H7 (cell line): ENCODE results near the gene PTPRD. TPM values are rescaled to one million over a fixed set of nuclear protein-coding genes. Genes with fewer than 3 reads are reported as not detected.

Source experiments
- DNase-seq: peaks from one replicate; pipeline ENCODE4 v3.0.0; 2012
- H3K27me3 ChIP-seq: 2 replicates; pipeline ENCODE4 v1.6.0; 2011; ENCODE audit warnings: mild to moderate bottlenecking, low read length; ENCODE audit not compliant: control insufficient read depth, insufficient read depth
- H3K36me3 ChIP-seq: replicated peaks from 2 replicates; pipeline ENCODE4 v1.5.1; 2011; ENCODE audit warnings: low read length; ENCODE audit not compliant: control insufficient read depth, insufficient read depth
- H3K4me3 ChIP-seq: 2 replicates; pipeline ENCODE4 v1.5.1; 2011; ENCODE audit warnings: low read depth, mild to moderate bottlenecking, control low read depth, low read length, moderate library complexity; ENCODE audit not compliant: insufficient read depth
- total RNA-seq: library from RNA; depleted of rRNA; stranded (reverse); fragments of >200 nt; shearing (Covaris generic); gene quantifications from 2 replicates; pipeline ENCODE4 v1.2.3, GENCODE V29; 2014

PTPRD gene
- total RNA-seq, 1 experiment from 2014 or later, result 21.5 TPM

GRCh38 chr9:10134266-10134665 lies 478.5 kb downstream of the PTPRD start:
- no peaks in the 10 kb centered on the region for H3K36me3 ChIP-seq
- H3K4me3 ChIP-seq, result no peak overlapping the region
- no peak for DNase-seq
- H3K27me3 ChIP-seq, result no peaks in the 10 kb centered on the region

GRCh38 chr9:10130061-10130675 lies 482.6 kb downstream of the PTPRD start:
- no peaks in the 10 kb centered on the region for H3K27me3 ChIP-seq
- no peak for DNase-seq
- no peaks in the 10 kb centered on the region for H3K36me3 ChIP-seq
- H3K4me3 ChIP-seq, result no peak overlapping the region

- no peaks in the 10 kb centered on the region for H3K36me3 ChIP-seq
- no peak for DNase-seq
- no peaks in the 10 kb centered on the region for H3K27me3 ChIP-seq
- H3K4me3 ChIP-seq, result no peak overlapping the region
Measured at GRCh38 chr9:10127867-10128266, 484.9 kb downstream of the PTPRD start.

- no peaks in the 10 kb centered on the region for H3K36me3 ChIP-seq
- H3K27me3 ChIP-seq, result no peaks in the 10 kb centered on the region
Measured at GRCh38 chr9:10112798-10113197, 500.0 kb downstream of the PTPRD start.

GRCh38 chr9:10112070-10112469 lies 500.7 kb downstream of the PTPRD start:
- Histone ChIP-seq H3K27me3 (no peaks in the 10 kb centered on the region), H3K4me3 (no peak overlapping the region), H3K36me3 (no peaks in the 10 kb centered on the region)
- DNase-seq, result no peak

More at GRCh38 chr9:10112798-10113197, 500.0 kb downstream of the PTPRD start:
- H3K4me3 ChIP-seq, result no peak overlapping the region
- DNase-seq, result no peak

GRCh38 chr9:10108815-10109214 lies 504.0 kb downstream of the PTPRD start:
- Histone ChIP-seq H3K36me3 (no peaks in the 10 kb centered on the region), H3K27me3 (no peaks in the 10 kb centered on the region), H3K4me3 (no peak overlapping the region)
- DNase-seq, result no peak

GRCh38 chr9:10104774-10105173 lies 508.0 kb downstream of the PTPRD start:
- Histone ChIP-seq H3K27me3 (no peaks in the 10 kb centered on the region), H3K4me3 (no peak overlapping the region), H3K36me3 (no peaks in the 10 kb centered on the region)
- DNase-seq, result no peak

GRCh38 chr9:10095208-10095607 lies 517.6 kb downstream of the PTPRD start:
- DNase-seq, result no peak

GRCh38 chr9:10094563-10094962 lies 518.2 kb downstream of the PTPRD start:
- H3K27me3 ChIP-seq, result no peaks in the 10 kb centered on the region

More at GRCh38 chr9:10095208-10095607, 517.6 kb downstream of the PTPRD start:
- Histone ChIP-seq H3K4me3 (no peak overlapping the region), H3K27me3 (no peaks in the 10 kb centered on the region), H3K36me3 (no peaks in the 10 kb centered on the region)

GRCh38 chr9:10080012-10080411 lies 532.8 kb downstream of the PTPRD start:
- Histone ChIP-seq H3K4me3 (no peak overlapping the region), H3K36me3 (no peaks in the 10 kb centered on the region), H3K27me3 (no peaks in the 10 kb centered on the region)
- DNase-seq, result no peak

More at GRCh38 chr9:10094563-10094962, 518.2 kb downstream of the PTPRD start:
- no peak overlapping the region for H3K4me3 ChIP-seq
- no peaks in the 10 kb centered on the region for H3K36me3 ChIP-seq
- no peak for DNase-seq

- no peak overlapping the region for H3K4me3 ChIP-seq
- H3K27me3 ChIP-seq, result no peaks in the 10 kb centered on the region
- H3K36me3 ChIP-seq, result no peaks in the 10 kb centered on the region
- DNase-seq, result no peak
Measured at GRCh38 chr9:10079284-10079964, 533.4 kb downstream of the PTPRD start.

- H3K27me3 ChIP-seq, result no peaks in the 10 kb centered on the region
- no peak for DNase-seq
- no peak overlapping the region for H3K4me3 ChIP-seq
- no peaks in the 10 kb centered on the region for H3K36me3 ChIP-seq
Measured at GRCh38 chr9:10071579-10071978, 541.2 kb downstream of the PTPRD start.

GRCh38 chr9:10062629-10063395 lies 550.0 kb downstream of the PTPRD start:
- no peak overlapping the region for H3K4me3 ChIP-seq
- H3K36me3 ChIP-seq, result no peaks in the 10 kb centered on the region
- no peak for DNase-seq
- no peaks in the 10 kb centered on the region for H3K27me3 ChIP-seq

- H3K36me3 ChIP-seq, result no peaks in the 10 kb centered on the region
- no peak overlapping the region for H3K4me3 ChIP-seq
- H3K27me3 ChIP-seq, result peaks cover 6% of the 10 kb centered on the region; the same call in 1 of the 2 replicates
- DNase-seq, result no peak
Measured at GRCh38 chr9:10059044-10059443, 553.8 kb downstream of the PTPRD start.

GRCh38 chr9:10055886-10056395 lies 556.9 kb downstream of the PTPRD start:
- no peak overlapping the region for H3K4me3 ChIP-seq
- H3K27me3 ChIP-seq, result peaks cover 11% of the 10 kb centered on the region
- H3K36me3 ChIP-seq, result no peaks in the 10 kb centered on the region
- DNase-seq, result no peak
